ENCODE measurements around the gene SEC14L5. TPM values are rescaled to one million over a fixed set of nuclear protein-coding genes. Genes with fewer than 3 reads are reported as not detected.

Gene SEC14L5
- total and polyA plus RNA-seq, 2 experiments from 2014 or later = 2.6 to 5.9 TPM

- TF ChIP-seq ZNF462 (CRISPR knock-in tag; IDR thresholded peaks at IDR 0.05) (no peak), EZH2phosphoT487 (IDR thresholded peaks at IDR 0.05; ENCODE audit: unreplicated experiment) (no peak), ETS1 (IDR thresholded peaks at IDR 0.05) (no peak), POLR2AphosphoS5 (IDR thresholded peaks at IDR 0.05; ENCODE audit: low read depth) (no peak), ZNF331 (CRISPR knock-in tag; IDR thresholded peaks at IDR 0.05; ENCODE audit: low read depth) (no peak), REST (IDR thresholded peaks at IDR 0.05; ENCODE audit: unreplicated experiment) (no peak), JUNB (IDR thresholded peaks at IDR 0.05; ENCODE audit: unreplicated experiment) (no peak), CREB1 (CRISPR knock-in tag; IDR thresholded peaks at IDR 0.05; ENCODE audit: low read depth) (no peak), ZNF114 (CRISPR knock-in tag; IDR thresholded peaks at IDR 0.05) (no peak), EZH2 (IDR thresholded peaks at IDR 0.05; ENCODE audit: low read depth, unreplicated experiment) (no peak), CTCF (conservative IDR thresholded peaks at IDR 0.05; ENCODE audit: low read depth in 2 of 2) (no peak), NANOG (IDR thresholded peaks at IDR 0.05; ENCODE audit: borderline replicate concordance) (no peak)
- no peak overlapping the region for H3K4me3 Mint-ChIP-seq
These were observed 8.1 kb upstream of the SEC14L5 start for GRCh38 chr16:4949986-4950385.

More at GRCh38 chr16:4949986-4950385, 8.1 kb upstream of the SEC14L5 start:
- Histone ChIP-seq H3K27ac (ENCODE audit: low read depth) (no peak overlapping the region), H3K27me3 (ENCODE audit: insufficient read depth) (no peaks in the 10 kb centered on the region), H3K4me2 (no peak overlapping the region), H3K4me3 (no peak overlapping the region), H3K9me2 (ENCODE audit: insufficient read depth) (no peaks in the 10 kb centered on the region), H2AFZ (no peak overlapping the region), H4K20me1 (replicated peaks; ENCODE audit: insufficient read depth) (no peaks in the 10 kb centered on the region), H3K4me1 (ENCODE audit: insufficient read depth) (peaks cover 18% of the 10 kb centered on the region), H3K36me3 (ENCODE audit: insufficient read depth) (no peaks in the 10 kb centered on the region), H3K79me2 (replicated peaks; ENCODE audit: insufficient read depth) (no peaks in the 10 kb centered on the region), H3F3A (replicated peaks; ENCODE audit: low read depth) (peaks cover 17% of the 10 kb centered on the region)
- peaks cover 28% of the 10 kb centered on the region for H3K4me1 Mint-ChIP-seq
- no peaks in the 10 kb centered on the region for H3K9me3 Mint-ChIP-seq
- DNase-seq (ENCODE audit: low spot score) (no peak), ATAC-seq (no peak)
- no peak overlapping the region; the same call in 1 of the 2 replicates for H3K27ac Mint-ChIP-seq
- no peaks in the 10 kb centered on the region for H3K36me3 Mint-ChIP-seq (ENCODE audit: low read depth)
- peaks cover 24% of the 10 kb centered on the region for H3K27me3 Mint-ChIP-seq (ENCODE audit: insufficient read depth, low read depth, poor library complexity)
